Ishikawa (cell line): ENCODE results near the gene CACNA1H.

ENCODE experiments used
- CEBPB ChIP-seq: IDR thresholded peaks from 2 replicates; pipeline ENCODE4 v1.6.1; 2012
- CREB1 ChIP-seq: IDR thresholded peaks from 2 replicates; pipeline ENCODE4 v1.6.1; 2012; ENCODE audit warnings: low read depth
- EGR1 ChIP-seq: IDR thresholded peaks from 2 replicates; pipeline ENCODE4 v1.6.1; 2012
- EP300 ChIP-seq: IDR thresholded peaks from 2 replicates; pipeline ENCODE4 v1.6.1; 2012; ENCODE audit warnings: borderline replicate concordance
- FOXM1 ChIP-seq: IDR thresholded peaks from 2 replicates; pipeline ENCODE4 v1.6.1; 2012; ENCODE audit warnings: low read depth, borderline replicate concordance
- NFIC ChIP-seq: IDR thresholded peaks from 2 replicates; pipeline ENCODE4 v1.6.1; 2012
- RAD21 ChIP-seq: IDR thresholded peaks from 2 replicates; pipeline ENCODE4 v1.6.1; 2012; ENCODE audit warnings: low read depth
- TAF1 ChIP-seq: IDR thresholded peaks from 2 replicates; pipeline ENCODE4 v1.6.1; 2012; ENCODE audit warnings: low read depth, mild to moderate bottlenecking
- TCF12 ChIP-seq: IDR thresholded peaks from 2 replicates; pipeline ENCODE4 v1.6.1; 2012; ENCODE audit warnings: low read depth
- TEAD4 ChIP-seq: IDR thresholded peaks from 2 replicates; pipeline ENCODE4 v1.6.1; 2012
- YY1 ChIP-seq: IDR thresholded peaks from 2 replicates; pipeline ENCODE4 v1.6.1; 2012; ENCODE audit warnings: low read depth
- ZBTB7A ChIP-seq: IDR thresholded peaks from 2 replicates; pipeline ENCODE4 v1.6.1; 2012; ENCODE audit warnings: low read depth
- TF ChIP-seq, protein P1 (sequence below): IDR thresholded peaks from 2 replicates; pipeline ENCODE4 v1.6.1; 2012; ENCODE audit warnings: low read depth, mild to moderate bottlenecking
- TF ChIP-seq, protein P2 (sequence below): IDR thresholded peaks from 2 replicates; pipeline ENCODE4 v1.6.1; 2012
- TF ChIP-seq, protein P3 (sequence below): IDR thresholded peaks from 2 replicates; pipeline ENCODE4 v1.6.1; 2012

CACNA1H gene

DNA sequence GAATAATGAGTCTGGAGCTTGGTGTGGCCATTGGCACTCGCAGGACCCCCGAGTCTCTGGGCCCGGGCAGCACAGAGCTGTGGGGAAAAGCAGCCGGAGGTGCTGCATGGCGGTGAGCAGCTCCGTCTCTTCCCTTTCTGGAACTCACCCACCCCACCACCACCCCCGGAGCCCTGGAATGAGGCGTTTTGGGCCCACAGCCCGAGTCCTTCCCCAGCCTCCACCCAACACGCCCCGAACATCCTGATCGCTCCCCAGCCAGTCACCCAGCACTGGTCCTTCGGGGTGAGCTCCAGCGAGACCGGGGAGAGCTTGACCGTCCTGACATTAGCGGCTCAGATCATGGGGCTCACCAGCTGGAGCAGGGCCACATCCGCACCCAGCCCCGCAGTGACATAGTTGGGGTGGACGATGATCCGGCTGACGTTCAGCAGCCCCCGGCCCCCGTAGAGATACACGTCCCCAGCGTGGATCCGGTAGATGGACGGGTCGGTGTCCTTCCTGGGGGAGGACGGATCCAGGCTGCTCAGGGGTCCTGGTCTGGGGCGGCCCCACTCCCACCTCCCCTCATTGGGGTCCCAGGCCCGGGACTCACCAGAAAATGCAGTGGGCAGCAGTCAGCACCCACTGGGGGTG is 109.4 kb downstream of the CACNA1H start:
- TF ChIP-seq ZBTB7A = no peak
- no peak for TF ChIP-seq CEBPB
- no peak for TF ChIP-seq RAD21
- TF ChIP-seq NFIC = no peak
- TF ChIP-seq CREB1 = no peak
- TF ChIP-seq, protein P1, sequence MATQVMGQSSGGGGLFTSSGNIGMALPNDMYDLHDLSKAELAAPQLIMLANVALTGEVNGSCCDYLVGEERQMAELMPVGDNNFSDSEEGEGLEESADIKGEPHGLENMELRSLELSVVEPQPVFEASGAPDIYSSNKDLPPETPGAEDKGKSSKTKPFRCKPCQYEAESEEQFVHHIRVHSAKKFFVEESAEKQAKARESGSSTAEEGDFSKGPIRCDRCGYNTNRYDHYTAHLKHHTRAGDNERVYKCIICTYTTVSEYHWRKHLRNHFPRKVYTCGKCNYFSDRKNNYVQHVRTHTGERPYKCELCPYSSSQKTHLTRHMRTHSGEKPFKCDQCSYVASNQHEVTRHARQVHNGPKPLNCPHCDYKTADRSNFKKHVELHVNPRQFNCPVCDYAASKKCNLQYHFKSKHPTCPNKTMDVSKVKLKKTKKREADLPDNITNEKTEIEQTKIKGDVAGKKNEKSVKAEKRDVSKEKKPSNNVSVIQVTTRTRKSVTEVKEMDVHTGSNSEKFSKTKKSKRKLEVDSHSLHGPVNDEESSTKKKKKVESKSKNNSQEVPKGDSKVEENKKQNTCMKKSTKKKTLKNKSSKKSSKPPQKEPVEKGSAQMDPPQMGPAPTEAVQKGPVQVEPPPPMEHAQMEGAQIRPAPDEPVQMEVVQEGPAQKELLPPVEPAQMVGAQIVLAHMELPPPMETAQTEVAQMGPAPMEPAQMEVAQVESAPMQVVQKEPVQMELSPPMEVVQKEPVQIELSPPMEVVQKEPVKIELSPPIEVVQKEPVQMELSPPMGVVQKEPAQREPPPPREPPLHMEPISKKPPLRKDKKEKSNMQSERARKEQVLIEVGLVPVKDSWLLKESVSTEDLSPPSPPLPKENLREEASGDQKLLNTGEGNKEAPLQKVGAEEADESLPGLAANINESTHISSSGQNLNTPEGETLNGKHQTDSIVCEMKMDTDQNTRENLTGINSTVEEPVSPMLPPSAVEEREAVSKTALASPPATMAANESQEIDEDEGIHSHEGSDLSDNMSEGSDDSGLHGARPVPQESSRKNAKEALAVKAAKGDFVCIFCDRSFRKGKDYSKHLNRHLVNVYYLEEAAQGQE = no peak
- no peak for TF ChIP-seq TAF1
- no peak for TF ChIP-seq FOXM1

- no peak for TF ChIP-seq CEBPB
- 0 out of 2 replicates have a peak, but pooled peaks have one; percentile 14 for TF ChIP-seq ZBTB7A
Observed at GRCh38 chr16:1262846-1263221, 109.9 kb downstream of the CACNA1H start.

DNA sequence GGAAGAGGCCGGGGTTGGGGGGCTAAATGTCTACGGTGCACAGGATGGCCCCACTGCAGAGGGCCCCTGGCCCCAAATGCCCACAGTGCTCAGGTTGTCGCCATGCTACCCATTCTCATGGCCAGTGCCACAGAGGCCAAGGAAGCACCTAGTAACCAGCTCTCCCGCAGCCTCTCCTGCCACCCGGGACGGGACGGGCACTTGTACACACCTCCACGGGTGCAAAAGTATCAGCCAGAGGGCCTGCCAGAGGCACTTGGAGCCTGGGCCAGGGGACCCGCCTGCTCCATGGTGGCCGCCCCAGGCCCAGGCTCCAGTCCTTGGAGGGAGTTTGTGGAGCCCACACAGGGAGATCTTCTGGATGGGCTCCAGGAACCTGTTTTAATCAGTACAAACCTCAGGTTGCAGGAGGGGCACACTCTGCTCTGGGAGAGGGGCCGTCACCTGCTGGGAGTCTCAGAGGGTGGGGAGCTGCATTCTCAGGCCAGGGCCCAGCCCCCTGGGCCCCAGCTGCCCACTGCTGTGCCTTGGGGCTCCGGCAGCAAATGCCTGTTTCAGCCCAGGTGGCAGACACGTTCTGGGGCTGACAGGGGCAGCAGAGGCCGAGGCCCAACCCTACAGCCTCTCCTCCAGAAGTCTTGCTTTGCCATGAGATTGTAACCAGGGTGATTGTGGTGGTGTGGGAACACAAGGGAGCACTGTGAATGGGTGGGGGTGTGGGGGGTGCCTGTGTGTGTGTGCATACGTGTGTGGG is 110.9 kb downstream of the CACNA1H start:
- TF ChIP-seq EGR1 (no peak), ZBTB7A (no peak)

GRCh38 chr16:1264345-1265089 is 111.6 kb downstream of the CACNA1H start:
- TF ChIP-seq CEBPB (no peak), CREB1 (no peak), EP300 (no peak), FOXM1 (no peak), RAD21 (no peak), ZBTB7A (no peak), TAF1 (no peak), TEAD4 (no peak), YY1 (no peak), EGR1 (no peak), TCF12 (no peak), NFIC (no peak)
- TF ChIP-seq, protein P2, sequence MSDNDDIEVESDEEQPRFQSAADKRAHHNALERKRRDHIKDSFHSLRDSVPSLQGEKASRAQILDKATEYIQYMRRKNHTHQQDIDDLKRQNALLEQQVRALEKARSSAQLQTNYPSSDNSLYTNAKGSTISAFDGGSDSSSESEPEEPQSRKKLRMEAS = no peak
- TF ChIP-seq, protein P3, sequence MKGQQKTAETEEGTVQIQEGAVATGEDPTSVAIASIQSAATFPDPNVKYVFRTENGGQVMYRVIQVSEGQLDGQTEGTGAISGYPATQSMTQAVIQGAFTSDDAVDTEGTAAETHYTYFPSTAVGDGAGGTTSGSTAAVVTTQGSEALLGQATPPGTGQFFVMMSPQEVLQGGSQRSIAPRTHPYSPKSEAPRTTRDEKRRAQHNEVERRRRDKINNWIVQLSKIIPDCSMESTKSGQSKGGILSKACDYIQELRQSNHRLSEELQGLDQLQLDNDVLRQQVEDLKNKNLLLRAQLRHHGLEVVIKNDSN = no peak
- TF ChIP-seq, protein P1 = no peak

DNA sequence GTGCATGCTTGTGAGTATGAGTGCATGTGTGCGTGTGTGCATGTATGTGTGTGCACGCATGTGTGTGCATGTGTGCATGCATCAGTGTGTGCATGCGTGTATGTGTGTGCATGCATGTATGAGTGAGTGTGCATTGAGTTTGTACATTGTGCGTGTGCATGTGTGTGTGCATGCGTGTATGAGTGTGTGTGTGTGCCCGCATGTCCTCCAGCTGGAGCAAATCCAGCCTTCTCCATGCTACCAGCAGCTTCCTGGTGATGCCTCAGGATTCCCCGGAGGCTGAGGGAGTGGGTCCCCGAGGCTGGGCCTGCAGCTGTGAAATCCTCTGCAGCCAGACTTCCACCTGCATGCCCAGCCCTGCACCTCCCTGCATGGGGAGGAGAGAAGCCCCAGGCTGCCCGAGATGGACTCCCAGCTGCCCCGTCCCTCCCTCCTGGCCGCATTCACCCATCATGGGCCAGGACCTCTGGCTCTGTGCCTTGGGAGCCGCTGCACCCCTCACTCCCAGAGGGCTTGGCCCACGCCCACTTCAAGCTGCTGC is 112.3 kb downstream of the CACNA1H start:
- TF ChIP-seq TCF12 (no peak), TAF1 (no peak), NFIC (no peak)
- TF ChIP-seq, protein P3 = no peak
- TF ChIP-seq, protein P2 = no peak

GRCh38 chr16:1265826-1266225 is 112.9 kb downstream of the CACNA1H start:
- TF ChIP-seq CEBPB = no peak
- TF ChIP-seq EGR1 = no peak
- TF ChIP-seq TEAD4 = no peak
- TF ChIP-seq FOXM1 = no peak
- no peak for TF ChIP-seq EP300
- no peak for TF ChIP-seq ZBTB7A
- TF ChIP-seq TCF12 = no peak
- no peak for TF ChIP-seq CREB1
- TF ChIP-seq, protein P2 = no peak
- TF ChIP-seq NFIC = no peak
- TF ChIP-seq, protein P3 = no peak
- TF ChIP-seq, protein P1 = no peak
- no peak for TF ChIP-seq TAF1
- TF ChIP-seq YY1 = no peak
- no peak for TF ChIP-seq RAD21
